ENCODE measurements around the gene ADAMTS18.

DNA sequence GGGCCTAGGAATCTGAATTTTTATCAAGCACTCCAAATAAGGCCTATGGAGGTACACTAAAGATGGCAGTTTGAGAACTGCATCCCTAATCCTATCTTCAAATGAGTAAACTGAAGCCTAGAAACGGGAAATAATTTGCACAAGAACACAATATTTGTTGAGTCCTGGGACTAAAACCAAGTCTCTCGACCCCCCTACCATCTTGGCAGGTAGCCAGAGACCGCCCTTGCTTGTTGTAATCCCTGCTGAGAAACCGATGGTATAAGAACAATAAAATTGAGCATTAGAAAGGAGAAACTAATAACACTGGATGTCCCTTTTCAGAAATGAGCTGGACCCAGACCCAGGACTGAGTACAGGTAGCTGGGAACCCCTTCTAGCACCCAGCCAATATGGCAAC is 24.4 kb downstream of the ADAMTS18 start:
- TF ChIP-seq CTCF (IDR thresholded peaks at IDR 0.05; ENCODE audit: low read depth, low read length) (no peak), EZH2phosphoT487 (IDR thresholded peaks at IDR 0.05; ENCODE audit: low read depth) (no peak)
